Keratinocyte (primary cell): ENCODE data around the gene CCDC88B. TPM values are rescaled to one million over a fixed set of nuclear protein-coding genes. Genes with fewer than 3 reads are reported as not detected.
"Not testable (repeated sequence)": the region's sequence is repeated elsewhere in the genome, so short reads cannot be mapped to it uniquely, and the experiment has no call there.

Experiments used
- DNase-seq: peaks from one replicate; pipeline ENCODE4 v3.0.0-alpha.2; 2011; ENCODE audit warnings: low read depth, missing footprints, low spot score
- FAIRE-seq: peaks from 2 replicates; lab custom pipeline; 2011; peaks lifted over from hg19 to GRCh38; lab: Jason Lieb, UNC
- H2AFZ ChIP-seq: 2 replicates; pipeline ENCODE4 v1.6.0; 2012; ENCODE audit warnings: low read length, control low read depth, inconsistent platforms; ENCODE audit not compliant: control insufficient read depth
- H3K27ac ChIP-seq: 2 replicates; pipeline ENCODE4 v1.5.1; 2011; ENCODE audit warnings: low read length; ENCODE audit not compliant: control insufficient read depth, insufficient read depth
- H3K27me3 ChIP-seq: 3 replicates; pipeline ENCODE4 v1.6.0; 2011; ENCODE audit warnings: low read length; ENCODE audit not compliant: control insufficient read depth, insufficient read depth; ENCODE audit errors: extremely low read depth
- H3K36me3 ChIP-seq, 2 experiments: 2 replicates in 1 of 2; 3 replicates in 1 of 2; pipeline ENCODE4 v1.5.1; 2011; ENCODE audit warnings: low read length in 2 of 2, mild to moderate bottlenecking in 1 of 2; ENCODE audit not compliant: control insufficient read depth in 2 of 2, insufficient read depth in 2 of 2; ENCODE audit errors: extremely low read depth in 1 of 2
- H3K4me1 ChIP-seq: 3 replicates; pipeline ENCODE4 v1.5.1; 2011; ENCODE audit warnings: low read length; ENCODE audit not compliant: control insufficient read depth, insufficient read depth; ENCODE audit errors: extremely low read depth
- H3K4me2 ChIP-seq: 3 replicates; pipeline ENCODE4 v1.6.0; 2011; ENCODE audit warnings: low read depth, low read length; ENCODE audit not compliant: control insufficient read depth, insufficient read depth; ENCODE audit errors: extremely low read depth
- H3K4me3 ChIP-seq, 3 experiments: fragments of 200-600 bp in 1 of 3; sonication (generic) in 1 of 3; 2 replicates in 2 of 3; 3 replicates in 1 of 3; pipeline ENCODE4 v1.5.1; 2011 to 2016; ENCODE audit warnings: low read length in 3 of 3, mild to moderate bottlenecking in 3 of 3, control low read depth in 2 of 3, inconsistent platforms in 1 of 3, low read depth in 1 of 3, mixed read lengths in 1 of 3, mixed run types in 1 of 3, moderate library complexity in 1 of 3; ENCODE audit not compliant: control insufficient read depth in 2 of 3, insufficient read depth in 2 of 3; ENCODE audit errors: extremely low read depth in 1 of 3
- H3K79me2 ChIP-seq: 2 replicates; pipeline ENCODE4 v1.6.0; 2012; ENCODE audit warnings: low read length; ENCODE audit not compliant: control insufficient read depth, insufficient read depth
- H3K9ac ChIP-seq: 3 replicates; pipeline ENCODE4 v1.6.0; 2011; ENCODE audit warnings: low read length; ENCODE audit not compliant: control insufficient read depth, insufficient read depth; ENCODE audit errors: extremely low read depth
- H3K9me1 ChIP-seq: 3 replicates; pipeline ENCODE4 v1.6.0; 2011; ENCODE audit warnings: low read length; ENCODE audit not compliant: control insufficient read depth, insufficient read depth; ENCODE audit errors: extremely low read depth
- H3K9me3 ChIP-seq: 2 replicates; pipeline ENCODE4 v1.5.1; 2012; ENCODE audit warnings: low read depth, low read length; ENCODE audit not compliant: control insufficient read depth
- H4K20me1 ChIP-seq: 3 replicates; pipeline ENCODE4 v1.6.0; 2011; ENCODE audit warnings: low read length; ENCODE audit not compliant: control insufficient read depth, insufficient read depth; ENCODE audit errors: extremely low read depth
- CTCF ChIP-seq, 3 experiments: IDR thresholded peaks in 1 of 3; conservative IDR thresholded peaks in 1 of 3; optimal IDR thresholded peaks in 1 of 3; 2 replicates in 2 of 3; 3 replicates in 1 of 3; pipeline versions ENCODE3 to v1.5.1; 2011; ENCODE audit warnings: low read length in 3 of 3, mild to moderate bottlenecking in 3 of 3, moderate library complexity in 2 of 3, control low read depth in 1 of 3, inconsistent platforms in 1 of 3; ENCODE audit not compliant: insufficient read depth in 2 of 3; ENCODE audit errors: extremely low read depth in 1 of 3
- EZH2 ChIP-seq: IDR thresholded peaks from one replicate; pipeline ENCODE4 v1.6.1; 2012; ENCODE audit warnings: inconsistent platforms, mild to moderate bottlenecking, low read length, moderate library complexity
- dilution Hi-C: fragments of 300-500 bp; cut with MboI; formaldehyde crosslinking; loops from one replicate; pipeline ENCODE4 v1.7.0; 2020; ENCODE audit warnings: low sequenced_read_pairs; ENCODE audit not compliant: extremely low pct_ligation_motif_present
- polyA plus RNA-seq, 5 experiments: library from polyadenylated mRNA; depleted of rRNA in 3 of 5; stranded (reverse) in 3 of 5; stranded (forward) in 1 of 5; unstranded in 1 of 5; fragments of >200 nt; gene quantifications; 1 replicate in 1 of 5; 2 replicates in 3 of 5; 3 replicates in 1 of 5; pipeline versions ENCODE4 v1.2.1 to v1.2.3, GENCODE V29; 2011 to 2012; ENCODE audit warnings: missing spikeins in 2 of 5, low read depth in 1 of 5, low replicate concordance in 1 of 5

CCDC88B gene
- polyA plus RNA-seq, 1 donor (not counting 4 experiments of a cell fraction or from before 2014, with no cell fraction given), result 3.7 TPM

- Histone ChIP-seq H3K4me1 (peaks cover 62% of the 10 kb centered on the region), H3K79me2 (peaks cover 21% of the 10 kb centered on the region), H3K27me3 (no peaks in the 10 kb centered on the region), H4K20me1 (no peaks in the 10 kb centered on the region), H2AFZ (no peak overlapping the region), H3K9ac (no peak overlapping the region), H3K27ac (peak overlapping the region; percentile 72), H3K4me3 (no peak overlapping the region), H3K4me2 (no peak overlapping the region), H3K36me3 (peaks cover 19 to 21% of the 10 kb centered on the region in 2 experiments), H3K9me1 (peaks cover 2% of the 10 kb centered on the region), H3K9me3 (no peaks in the 10 kb centered on the region)
- no peak for DNase-seq
- TF ChIP-seq EZH2 (no peak), CTCF (optimal IDR thresholded peaks at IDR 0.05 in 1 of 3, IDR thresholded peaks at IDR 0.05 in 1 of 3, conservative IDR thresholded peaks at IDR 0.05 in 1 of 3; ENCODE audit: extremely low read depth in 1 of 3, insufficient read depth in 2 of 3, low read length in 3 of 3) (no peak)
- dilution Hi-C loops, result no loop called here
- FAIRE-seq, result no peak
Observed at GRCh38 chr11:64323373-64323772, 16.6 kb upstream of the CCDC88B start.

- H3K4me3 ChIP-seq, H3K9me1 ChIP-seq, DNase-seq, H3K9me3 ChIP-seq, H3K27me3 ChIP-seq, FAIRE-seq, H4K20me1 ChIP-seq, H2AFZ ChIP-seq, dilution Hi-C loops: not testable (repeated sequence)
- peaks cover 19% of the 10 kb centered on the region for H3K79me2 ChIP-seq
- H3K4me2 ChIP-seq, result peak overlapping the region; percentile 27
- peak overlapping the region; percentile 33 for H3K9ac ChIP-seq
- H3K27ac ChIP-seq, result peak overlapping the region; percentile 72
- H3K4me1 ChIP-seq, result peaks cover 60% of the 10 kb centered on the region
- H3K36me3 ChIP-seq, result peaks cover 19 to 21% of the 10 kb centered on the region in 2 experiments
Observed at GRCh38 chr11:64323984-64324383, 16.0 kb upstream of the CCDC88B start.
